Measurements from ENCODE around the gene PDIA6.
A peak's percentile ranks its signal among the peaks of the same experiment; 100 is the strongest.
"Not testable (repeated sequence)": the region's sequence is repeated elsewhere in the genome, so short reads cannot be mapped to it uniquely, and the experiment has no call there.

Gene PDIA6

GRCh38 chr2:10810202-10811161, 2.1 kb downstream of the PDIA6 start:
- peak overlapping the region; percentile 76 for H3K4me3 ChIP-seq (replicated peaks; ENCODE audit: insufficient read depth, low read length)
- DNase-seq (ENCODE audit: low read depth in 1 of 2, low spot score in 1 of 2): no peak

GRCh38 chr2:10806543-10806942, 6.0 kb downstream of the PDIA6 start:
- TF ChIP-seq POLR2AphosphoS5 (IDR thresholded peaks at IDR 0.05; ENCODE audit: low read depth): no peak
- TF ChIP-seq, protein P1, sequence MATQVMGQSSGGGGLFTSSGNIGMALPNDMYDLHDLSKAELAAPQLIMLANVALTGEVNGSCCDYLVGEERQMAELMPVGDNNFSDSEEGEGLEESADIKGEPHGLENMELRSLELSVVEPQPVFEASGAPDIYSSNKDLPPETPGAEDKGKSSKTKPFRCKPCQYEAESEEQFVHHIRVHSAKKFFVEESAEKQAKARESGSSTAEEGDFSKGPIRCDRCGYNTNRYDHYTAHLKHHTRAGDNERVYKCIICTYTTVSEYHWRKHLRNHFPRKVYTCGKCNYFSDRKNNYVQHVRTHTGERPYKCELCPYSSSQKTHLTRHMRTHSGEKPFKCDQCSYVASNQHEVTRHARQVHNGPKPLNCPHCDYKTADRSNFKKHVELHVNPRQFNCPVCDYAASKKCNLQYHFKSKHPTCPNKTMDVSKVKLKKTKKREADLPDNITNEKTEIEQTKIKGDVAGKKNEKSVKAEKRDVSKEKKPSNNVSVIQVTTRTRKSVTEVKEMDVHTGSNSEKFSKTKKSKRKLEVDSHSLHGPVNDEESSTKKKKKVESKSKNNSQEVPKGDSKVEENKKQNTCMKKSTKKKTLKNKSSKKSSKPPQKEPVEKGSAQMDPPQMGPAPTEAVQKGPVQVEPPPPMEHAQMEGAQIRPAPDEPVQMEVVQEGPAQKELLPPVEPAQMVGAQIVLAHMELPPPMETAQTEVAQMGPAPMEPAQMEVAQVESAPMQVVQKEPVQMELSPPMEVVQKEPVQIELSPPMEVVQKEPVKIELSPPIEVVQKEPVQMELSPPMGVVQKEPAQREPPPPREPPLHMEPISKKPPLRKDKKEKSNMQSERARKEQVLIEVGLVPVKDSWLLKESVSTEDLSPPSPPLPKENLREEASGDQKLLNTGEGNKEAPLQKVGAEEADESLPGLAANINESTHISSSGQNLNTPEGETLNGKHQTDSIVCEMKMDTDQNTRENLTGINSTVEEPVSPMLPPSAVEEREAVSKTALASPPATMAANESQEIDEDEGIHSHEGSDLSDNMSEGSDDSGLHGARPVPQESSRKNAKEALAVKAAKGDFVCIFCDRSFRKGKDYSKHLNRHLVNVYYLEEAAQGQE (IDR thresholded peaks at IDR 0.05; ENCODE audit: insufficient replicate concordance, low read depth): no peak
- no peak for TF ChIP-seq GABPA (IDR thresholded peaks at IDR 0.05; ENCODE audit: low read depth)
- TF ChIP-seq SPI1 (IDR thresholded peaks at IDR 0.05; ENCODE audit: borderline replicate concordance, low read depth): no peak
- TF ChIP-seq, protein P2, sequence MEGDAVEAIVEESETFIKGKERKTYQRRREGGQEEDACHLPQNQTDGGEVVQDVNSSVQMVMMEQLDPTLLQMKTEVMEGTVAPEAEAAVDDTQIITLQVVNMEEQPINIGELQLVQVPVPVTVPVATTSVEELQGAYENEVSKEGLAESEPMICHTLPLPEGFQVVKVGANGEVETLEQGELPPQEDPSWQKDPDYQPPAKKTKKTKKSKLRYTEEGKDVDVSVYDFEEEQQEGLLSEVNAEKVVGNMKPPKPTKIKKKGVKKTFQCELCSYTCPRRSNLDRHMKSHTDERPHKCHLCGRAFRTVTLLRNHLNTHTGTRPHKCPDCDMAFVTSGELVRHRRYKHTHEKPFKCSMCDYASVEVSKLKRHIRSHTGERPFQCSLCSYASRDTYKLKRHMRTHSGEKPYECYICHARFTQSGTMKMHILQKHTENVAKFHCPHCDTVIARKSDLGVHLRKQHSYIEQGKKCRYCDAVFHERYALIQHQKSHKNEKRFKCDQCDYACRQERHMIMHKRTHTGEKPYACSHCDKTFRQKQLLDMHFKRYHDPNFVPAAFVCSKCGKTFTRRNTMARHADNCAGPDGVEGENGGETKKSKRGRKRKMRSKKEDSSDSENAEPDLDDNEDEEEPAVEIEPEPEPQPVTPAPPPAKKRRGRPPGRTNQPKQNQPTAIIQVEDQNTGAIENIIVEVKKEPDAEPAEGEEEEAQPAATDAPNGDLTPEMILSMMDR (IDR thresholded peaks at IDR 0.05; ENCODE audit: insufficient read depth, low read length): no peak
- Histone ChIP-seq H3K27ac (replicated peaks) (no peak overlapping the region), H3K27me3 (ENCODE audit: insufficient read depth, poor library complexity, severe bottlenecking) (no peaks in the 10 kb centered on the region), H3K4me3 (replicated peaks; ENCODE audit: insufficient read depth, low read length) (no peak overlapping the region)
- no peak for DNase-seq (ENCODE audit: low read depth in 1 of 2, low spot score in 1 of 2)

More at GRCh38 chr2:10810202-10811161, 2.1 kb downstream of the PDIA6 start:
- Histone ChIP-seq H3K27ac (replicated peaks) (no peak overlapping the region), H3K27me3 (ENCODE audit: insufficient read depth, poor library complexity, severe bottlenecking) (no peaks in the 10 kb centered on the region)
- TF ChIP-seq, protein P1 (IDR thresholded peaks at IDR 0.05; ENCODE audit: insufficient replicate concordance, low read depth): no peak
- TF ChIP-seq POLR2AphosphoS5 (IDR thresholded peaks at IDR 0.05; ENCODE audit: low read depth) (no peak), GABPA (IDR thresholded peaks at IDR 0.05; ENCODE audit: low read depth) (no peak), SPI1 (IDR thresholded peaks at IDR 0.05; ENCODE audit: borderline replicate concordance, low read depth) (no peak)
- TF ChIP-seq, protein P2 (IDR thresholded peaks at IDR 0.05; ENCODE audit: insufficient read depth, low read length): no peak

DNA sequence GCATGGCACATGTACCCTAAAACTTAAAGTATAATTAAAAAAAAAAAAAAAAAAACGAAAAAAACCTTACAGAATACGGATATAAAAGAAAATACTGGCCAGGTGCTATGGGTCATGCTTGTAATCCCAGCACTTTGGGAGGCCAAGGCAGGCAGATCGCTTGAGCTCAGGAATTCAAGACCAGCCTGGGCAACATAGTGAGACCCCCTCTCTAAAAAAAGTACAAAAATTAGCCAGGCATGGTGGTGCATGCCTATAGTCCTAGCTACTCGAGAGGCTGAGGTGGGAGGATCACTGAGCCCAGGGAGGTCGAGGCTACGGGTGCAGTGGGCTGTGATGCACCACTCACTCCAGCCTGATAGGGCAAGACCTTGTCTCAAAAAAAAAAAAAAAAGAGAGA, 6.6 kb downstream of the PDIA6 start:
- not testable (repeated sequence) for H3K27ac ChIP-seq (replicated peaks); H3K4me3 ChIP-seq (replicated peaks; ENCODE audit: insufficient read depth, low read length); H3K27me3 ChIP-seq (ENCODE audit: insufficient read depth, poor library complexity, severe bottlenecking); DNase-seq (ENCODE audit: low read depth in 1 of 2, low spot score in 1 of 2)

DNA sequence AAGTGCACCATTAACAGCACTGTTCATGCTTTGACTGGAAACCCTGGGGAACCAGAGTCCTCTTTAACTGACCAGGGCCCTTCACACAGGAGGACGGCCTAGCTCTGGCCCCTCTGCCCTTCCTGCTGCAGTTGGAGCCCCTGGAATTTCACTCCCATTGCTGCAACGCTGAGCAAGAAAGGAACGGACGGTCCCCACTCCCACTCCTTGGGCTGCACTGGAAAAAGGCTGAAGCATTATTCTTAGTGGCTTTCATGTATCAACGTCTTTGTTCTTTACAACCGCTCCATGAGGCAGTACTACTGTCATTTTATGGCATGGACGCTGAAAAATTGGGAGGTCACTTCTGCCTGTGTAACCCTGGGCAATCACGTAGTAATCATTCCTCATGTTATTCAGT, 9.9 kb downstream of the PDIA6 start:
- H3K27ac ChIP-seq (replicated peaks): no peak overlapping the region
- no peak for DNase-seq (ENCODE audit: low read depth in 1 of 2, low spot score in 1 of 2)
- no peak overlapping the region for H3K4me3 ChIP-seq (replicated peaks; ENCODE audit: insufficient read depth, low read length)
- no peaks in the 10 kb centered on the region for H3K27me3 ChIP-seq (ENCODE audit: insufficient read depth, poor library complexity, severe bottlenecking)
- TF ChIP-seq GABPA (IDR thresholded peaks at IDR 0.05; ENCODE audit: low read depth) (no peak), POLR2AphosphoS5 (IDR thresholded peaks at IDR 0.05; ENCODE audit: low read depth) (no peak), SPI1 (IDR thresholded peaks at IDR 0.05; ENCODE audit: borderline replicate concordance, low read depth) (no peak)
- TF ChIP-seq, protein P2 (IDR thresholded peaks at IDR 0.05; ENCODE audit: insufficient read depth, low read length): no peak
- TF ChIP-seq, protein P1 (IDR thresholded peaks at IDR 0.05; ENCODE audit: insufficient replicate concordance, low read depth): no peak

Data from HL-60 (cell line).